Measurements from ENCODE around the gene SLC2A9.

SLC2A9 gene

GRCh38 chr4:10020871-10021652, at the start of gene SLC2A9:
TSS of gene SLC2A9 (minus strand) at chr4:10021497. CDS start at chr4:10021429, 68 bp downstream.
- no peak for DNase-seq

DNA sequence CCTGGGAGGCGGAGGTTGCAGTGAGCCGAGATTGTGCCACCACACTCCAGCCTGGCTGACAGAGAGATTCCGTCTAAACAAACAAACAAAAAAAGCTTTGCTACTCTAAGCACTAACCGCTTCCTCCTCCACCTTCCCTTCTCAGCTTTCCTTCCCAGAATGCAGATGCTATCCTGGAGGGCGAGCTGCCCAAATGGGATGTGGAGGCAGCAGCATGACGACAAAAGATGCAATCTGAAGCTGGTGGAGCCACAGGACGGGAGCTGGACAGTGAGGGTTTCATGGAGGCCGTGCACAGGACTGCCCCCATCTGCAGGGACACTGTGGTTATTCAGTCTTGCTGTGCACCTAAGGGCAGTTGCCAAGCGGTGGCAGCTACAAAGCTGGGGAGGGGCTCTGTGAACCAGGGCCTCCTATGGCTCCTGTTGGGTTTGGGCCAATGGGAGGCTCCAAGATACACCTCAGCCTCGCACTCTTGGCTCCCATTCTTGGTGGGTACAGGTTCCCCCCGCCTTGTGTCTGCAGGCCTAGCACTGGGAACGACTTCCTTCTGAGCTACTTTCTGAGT, 47.9 kb upstream of the SLC2A9 start:
- DNase-seq: no peak

DNA sequence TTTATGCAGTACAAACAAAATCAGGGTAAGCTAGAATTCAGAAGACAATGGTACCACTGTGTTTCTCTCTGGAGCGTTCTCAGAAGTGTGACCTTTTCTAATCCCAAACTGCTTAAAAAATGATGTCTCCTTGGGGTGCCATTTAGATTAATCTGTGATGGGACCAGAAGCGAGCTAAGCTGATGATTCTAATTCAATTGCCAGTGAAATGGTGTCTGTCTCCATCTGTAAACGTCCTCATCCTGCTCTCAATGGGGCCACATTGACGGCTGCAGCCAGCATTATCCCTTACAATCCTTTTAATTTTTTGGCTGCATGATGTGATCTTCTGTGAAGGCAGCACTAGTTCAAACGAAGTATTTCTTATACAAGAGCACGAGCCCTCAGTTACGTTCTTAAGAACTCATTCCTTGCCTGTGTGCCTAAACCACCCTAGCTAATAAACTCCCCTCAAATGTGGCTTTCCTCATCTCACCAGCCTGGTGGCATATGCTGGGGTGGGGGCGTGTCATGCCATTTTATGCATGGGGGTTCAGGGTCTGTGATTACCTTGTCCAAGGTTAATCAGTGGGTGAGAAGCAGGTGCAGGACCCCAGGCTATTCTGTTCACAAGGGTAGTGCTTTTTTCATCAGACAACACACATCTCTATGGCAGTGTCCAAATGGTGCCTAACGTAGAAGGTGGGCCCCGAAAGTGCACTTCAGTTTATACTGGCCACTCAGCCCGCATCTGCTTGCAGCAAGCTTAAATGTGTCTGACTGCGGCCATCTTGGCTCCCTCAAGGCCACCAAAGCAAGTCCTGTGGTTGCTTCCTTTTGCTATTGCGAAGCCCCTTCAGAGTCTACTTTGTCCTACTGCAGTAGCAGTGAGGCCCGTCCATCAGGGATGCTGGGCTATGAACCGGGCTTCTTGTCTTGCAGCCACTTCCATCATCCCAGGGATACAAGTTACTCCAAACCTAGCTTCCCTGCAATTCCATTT, 45.7 kb upstream of the SLC2A9 start:
- DNase-seq: no peak

DNA sequence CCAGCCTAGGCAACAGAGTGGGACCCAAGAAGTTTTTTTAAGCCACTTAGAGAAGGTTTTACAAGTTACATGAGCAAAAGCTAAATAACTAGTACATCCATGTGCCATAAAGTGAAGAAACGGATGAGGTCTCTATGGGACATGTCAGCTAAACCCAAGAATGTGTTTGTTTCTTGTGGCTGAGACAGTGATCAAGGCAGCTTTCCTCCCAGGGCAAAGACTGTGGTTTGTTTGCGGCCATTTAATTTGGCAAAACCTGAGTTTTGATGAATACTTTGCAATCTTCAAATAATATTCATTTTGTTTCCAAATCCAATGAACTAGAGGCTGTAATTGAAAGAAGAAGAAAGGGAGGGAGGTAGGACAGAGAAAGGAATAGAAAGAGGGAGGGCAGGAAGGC, 44.9 kb upstream of the SLC2A9 start:
- no peak for DNase-seq

DNA sequence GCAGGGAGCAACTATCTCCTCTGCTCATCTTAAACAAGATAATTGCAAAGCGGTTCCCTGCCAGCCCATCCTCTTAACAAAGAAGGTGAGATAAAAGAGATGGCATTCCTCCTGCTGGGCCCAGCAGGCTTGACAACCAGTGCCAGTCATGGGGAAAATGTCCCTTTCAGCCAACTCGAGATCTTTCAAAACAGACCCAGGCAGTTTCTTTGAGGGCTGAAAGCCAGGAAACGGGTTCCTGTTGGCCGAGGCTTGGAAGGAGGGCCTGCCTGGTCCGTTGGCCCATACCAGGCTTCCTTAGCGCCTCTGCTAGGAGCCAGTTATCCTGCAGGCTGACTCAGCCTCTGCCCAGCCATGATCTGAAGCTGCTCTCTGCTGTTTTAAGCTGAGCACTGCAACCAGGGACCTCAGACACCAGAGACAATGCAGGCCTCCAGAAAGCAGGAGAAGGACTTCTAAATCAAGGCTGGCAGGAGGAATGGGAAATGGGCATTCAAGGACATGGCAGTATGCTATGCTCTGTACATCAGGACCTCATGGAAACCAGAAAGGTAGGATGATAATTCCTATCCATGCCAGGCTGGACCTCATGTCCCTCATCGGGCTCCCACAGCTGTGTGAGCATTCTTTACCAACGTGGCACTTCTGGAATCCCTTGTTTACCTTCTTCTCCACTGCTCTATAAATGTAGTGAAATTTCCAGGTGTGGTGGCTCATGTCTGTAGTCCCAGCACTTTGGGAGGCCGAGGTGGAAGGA, 42.4 kb upstream of the SLC2A9 start:
- DNase-seq: no peak

DNA sequence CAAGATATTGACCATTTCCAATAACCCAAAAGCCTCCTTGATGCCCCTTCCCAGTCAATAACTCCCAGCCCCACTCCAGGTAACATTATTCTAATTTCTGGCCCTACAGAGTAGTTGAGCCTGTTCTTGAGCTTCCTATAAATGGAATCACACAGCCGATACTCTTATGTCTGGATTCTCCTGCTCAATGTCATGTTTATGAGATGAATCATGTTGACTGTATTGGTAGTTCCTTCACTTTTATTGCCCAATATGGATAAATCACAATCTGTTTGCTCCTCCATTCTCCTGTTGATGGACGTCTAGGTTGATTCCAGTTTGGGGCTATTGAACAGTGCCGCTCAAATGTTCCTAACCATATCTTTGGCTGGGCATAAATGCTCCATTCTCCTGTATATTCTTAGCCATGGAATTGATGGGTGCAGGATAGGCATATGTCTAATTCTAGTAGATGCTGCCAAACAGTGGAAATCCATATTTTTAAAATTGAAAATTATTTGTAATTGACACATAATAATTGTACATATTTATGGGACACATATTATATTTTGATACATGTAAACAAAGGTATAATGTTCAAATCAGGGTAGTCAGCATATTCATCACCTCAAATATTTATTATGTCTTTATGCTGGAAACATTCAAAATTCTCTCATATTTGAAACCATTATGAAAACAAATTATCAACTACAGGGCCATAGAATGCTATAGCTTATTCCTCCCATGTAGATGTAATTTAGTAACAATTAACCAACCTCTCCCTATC, 40.5 kb upstream of the SLC2A9 start:
- DNase-seq: no peak

- no peak for DNase-seq
Measured at GRCh38 chr4:10058371-10058770, 37.1 kb upstream of the SLC2A9 start.

GRCh38 chr4:10057023-10057395, 35.7 kb upstream of the SLC2A9 start:
- no peak for DNase-seq

- no peak for DNase-seq
Measured at GRCh38 chr4:10056334-10057022, 35.2 kb upstream of the SLC2A9 start.

DNA sequence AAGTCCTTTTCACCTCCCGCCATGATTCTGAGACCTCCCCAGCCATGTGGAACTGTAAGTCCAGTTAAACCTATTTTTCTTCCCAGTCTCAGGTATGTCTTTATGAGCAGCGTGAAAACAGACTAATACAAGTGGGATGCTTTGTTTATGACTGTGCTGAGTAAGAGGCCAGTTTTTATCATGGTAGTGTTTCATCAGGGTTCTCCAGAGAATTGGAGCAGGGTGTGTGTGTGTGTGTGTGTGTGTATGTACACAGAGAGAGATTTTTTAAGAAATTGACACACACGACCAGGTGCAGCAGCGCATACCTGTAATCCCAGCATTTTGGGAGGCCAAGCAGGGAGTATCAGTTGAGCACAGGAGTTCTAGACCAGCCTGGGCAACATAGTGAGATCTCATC, 34.6 kb upstream of the SLC2A9 start:
- no peak for DNase-seq

DNA sequence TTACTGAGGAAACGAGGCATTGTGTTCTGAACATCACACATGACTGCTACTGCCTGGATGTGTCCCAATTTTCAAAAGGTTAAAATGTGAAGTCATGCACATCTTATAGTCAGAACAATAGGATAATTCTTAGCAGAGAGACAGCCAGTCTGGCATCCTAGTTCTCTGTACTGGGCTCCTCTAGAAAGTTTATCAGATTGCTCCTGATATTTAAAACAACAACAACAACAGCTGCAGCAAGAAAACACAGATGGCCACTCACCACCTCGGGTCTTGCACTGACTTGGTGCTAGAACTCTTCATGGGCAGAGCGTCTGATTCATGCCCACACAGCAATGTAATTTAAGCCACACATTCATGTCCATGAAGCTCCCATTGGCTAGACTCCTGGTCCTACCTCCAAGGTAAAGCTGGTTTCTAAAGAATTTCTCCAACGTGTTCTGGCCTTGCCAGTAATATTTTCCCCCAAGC, 33.3 kb upstream of the SLC2A9 start:
- DNase-seq: no peak

- no peak for DNase-seq
Measured at GRCh38 chr4:10053635-10054453, 32.5 kb upstream of the SLC2A9 start.

DNA sequence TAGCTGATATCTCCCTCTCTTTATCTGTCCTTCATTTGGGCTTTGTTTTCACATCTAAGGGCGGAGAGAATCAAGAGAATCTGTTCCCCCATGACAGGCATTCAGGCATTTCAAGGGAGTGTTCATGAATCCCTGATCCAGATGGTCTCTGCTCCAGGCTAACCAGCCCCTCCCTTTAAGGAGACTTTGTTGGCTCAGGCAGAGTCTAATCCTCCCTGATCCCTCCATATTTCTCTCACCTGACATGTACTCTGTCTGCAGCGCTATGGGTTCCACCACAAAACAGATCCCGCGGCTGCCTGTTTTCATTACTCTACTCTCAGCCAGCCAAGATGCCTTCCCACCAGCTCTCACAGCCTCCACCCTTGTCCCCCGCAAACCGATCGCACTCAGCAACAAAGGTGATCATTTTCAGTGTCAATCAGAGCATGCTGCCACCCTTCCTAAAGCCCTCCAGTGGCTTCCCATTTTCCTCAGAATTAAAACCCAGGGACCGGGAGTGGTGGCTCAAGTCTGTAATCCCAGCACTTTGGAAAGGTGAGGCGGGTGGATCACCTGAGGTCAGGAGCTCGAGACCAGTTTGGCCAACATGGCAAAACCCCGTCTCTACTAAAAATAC, 30.3 kb upstream of the SLC2A9 start:
- DNase-seq: no peak

DNA sequence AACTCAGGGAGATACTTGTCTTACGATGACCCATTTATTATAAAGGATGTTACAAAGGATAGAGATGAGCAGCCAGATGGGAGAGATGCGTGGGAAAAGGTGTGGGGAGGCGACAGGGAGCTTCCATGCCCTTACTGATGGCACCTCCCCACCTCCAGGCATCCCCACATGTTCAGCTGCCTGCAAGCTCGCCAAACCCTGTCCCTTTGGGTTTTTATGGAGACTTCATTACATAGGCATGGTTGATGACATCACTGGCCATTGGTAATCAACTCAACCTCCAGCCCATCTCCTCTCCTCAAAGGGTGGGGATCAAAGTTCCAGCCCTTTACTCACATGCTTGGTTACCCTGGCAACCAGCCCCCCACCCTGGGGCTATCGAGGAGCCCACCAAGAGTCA, 29.4 kb upstream of the SLC2A9 start:
- DNase-seq: no peak

GRCh38 chr4:10050261-10050661, 29.0 kb upstream of the SLC2A9 start:
- no peak for DNase-seq

- DNase-seq: no peak
Measured at GRCh38 chr4:10048941-10049697, 27.8 kb upstream of the SLC2A9 start.

- DNase-seq: no peak
Measured at GRCh38 chr4:10047967-10048366, 26.7 kb upstream of the SLC2A9 start.

- no peak for DNase-seq
Measured at GRCh38 chr4:10046471-10046870, 25.2 kb upstream of the SLC2A9 start.

DNA sequence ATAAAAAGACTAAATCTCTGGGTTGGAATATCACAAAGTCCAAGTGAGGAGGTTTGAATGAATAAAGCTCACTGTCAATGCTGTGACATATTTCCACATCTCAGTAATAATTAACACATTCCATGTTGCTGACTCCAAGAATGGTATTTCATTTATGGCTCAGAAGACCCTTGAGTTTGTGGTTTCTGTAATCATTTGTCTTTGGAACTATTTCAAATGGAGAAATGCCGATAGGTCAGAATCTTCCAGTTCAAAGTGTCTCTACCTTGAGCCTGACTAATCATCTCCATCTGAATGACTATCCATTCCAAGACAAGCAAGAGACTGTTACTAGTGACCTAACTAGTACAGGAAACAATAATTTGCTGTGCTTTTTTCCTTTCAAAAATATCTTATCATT, 24.2 kb upstream of the SLC2A9 start:
- no peak for DNase-seq
